ENCODE measurements around the gene TRIB2. TPM values are rescaled to one million over a fixed set of nuclear protein-coding genes. Genes with fewer than 3 reads are reported as not detected.

Gene TRIB2
- total and polyA plus RNA-seq, 9 of the 15 experiments (the other 6 are each of a cell fraction or from before 2014, with no cell fraction given), result 9.0 to 39.0 (median 26.3) TPM

GRCh38 chr2:12764075-12764730 lies 47.5 kb downstream of the TRIB2 start (continued):
- TF ChIP-seq, protein P1, sequence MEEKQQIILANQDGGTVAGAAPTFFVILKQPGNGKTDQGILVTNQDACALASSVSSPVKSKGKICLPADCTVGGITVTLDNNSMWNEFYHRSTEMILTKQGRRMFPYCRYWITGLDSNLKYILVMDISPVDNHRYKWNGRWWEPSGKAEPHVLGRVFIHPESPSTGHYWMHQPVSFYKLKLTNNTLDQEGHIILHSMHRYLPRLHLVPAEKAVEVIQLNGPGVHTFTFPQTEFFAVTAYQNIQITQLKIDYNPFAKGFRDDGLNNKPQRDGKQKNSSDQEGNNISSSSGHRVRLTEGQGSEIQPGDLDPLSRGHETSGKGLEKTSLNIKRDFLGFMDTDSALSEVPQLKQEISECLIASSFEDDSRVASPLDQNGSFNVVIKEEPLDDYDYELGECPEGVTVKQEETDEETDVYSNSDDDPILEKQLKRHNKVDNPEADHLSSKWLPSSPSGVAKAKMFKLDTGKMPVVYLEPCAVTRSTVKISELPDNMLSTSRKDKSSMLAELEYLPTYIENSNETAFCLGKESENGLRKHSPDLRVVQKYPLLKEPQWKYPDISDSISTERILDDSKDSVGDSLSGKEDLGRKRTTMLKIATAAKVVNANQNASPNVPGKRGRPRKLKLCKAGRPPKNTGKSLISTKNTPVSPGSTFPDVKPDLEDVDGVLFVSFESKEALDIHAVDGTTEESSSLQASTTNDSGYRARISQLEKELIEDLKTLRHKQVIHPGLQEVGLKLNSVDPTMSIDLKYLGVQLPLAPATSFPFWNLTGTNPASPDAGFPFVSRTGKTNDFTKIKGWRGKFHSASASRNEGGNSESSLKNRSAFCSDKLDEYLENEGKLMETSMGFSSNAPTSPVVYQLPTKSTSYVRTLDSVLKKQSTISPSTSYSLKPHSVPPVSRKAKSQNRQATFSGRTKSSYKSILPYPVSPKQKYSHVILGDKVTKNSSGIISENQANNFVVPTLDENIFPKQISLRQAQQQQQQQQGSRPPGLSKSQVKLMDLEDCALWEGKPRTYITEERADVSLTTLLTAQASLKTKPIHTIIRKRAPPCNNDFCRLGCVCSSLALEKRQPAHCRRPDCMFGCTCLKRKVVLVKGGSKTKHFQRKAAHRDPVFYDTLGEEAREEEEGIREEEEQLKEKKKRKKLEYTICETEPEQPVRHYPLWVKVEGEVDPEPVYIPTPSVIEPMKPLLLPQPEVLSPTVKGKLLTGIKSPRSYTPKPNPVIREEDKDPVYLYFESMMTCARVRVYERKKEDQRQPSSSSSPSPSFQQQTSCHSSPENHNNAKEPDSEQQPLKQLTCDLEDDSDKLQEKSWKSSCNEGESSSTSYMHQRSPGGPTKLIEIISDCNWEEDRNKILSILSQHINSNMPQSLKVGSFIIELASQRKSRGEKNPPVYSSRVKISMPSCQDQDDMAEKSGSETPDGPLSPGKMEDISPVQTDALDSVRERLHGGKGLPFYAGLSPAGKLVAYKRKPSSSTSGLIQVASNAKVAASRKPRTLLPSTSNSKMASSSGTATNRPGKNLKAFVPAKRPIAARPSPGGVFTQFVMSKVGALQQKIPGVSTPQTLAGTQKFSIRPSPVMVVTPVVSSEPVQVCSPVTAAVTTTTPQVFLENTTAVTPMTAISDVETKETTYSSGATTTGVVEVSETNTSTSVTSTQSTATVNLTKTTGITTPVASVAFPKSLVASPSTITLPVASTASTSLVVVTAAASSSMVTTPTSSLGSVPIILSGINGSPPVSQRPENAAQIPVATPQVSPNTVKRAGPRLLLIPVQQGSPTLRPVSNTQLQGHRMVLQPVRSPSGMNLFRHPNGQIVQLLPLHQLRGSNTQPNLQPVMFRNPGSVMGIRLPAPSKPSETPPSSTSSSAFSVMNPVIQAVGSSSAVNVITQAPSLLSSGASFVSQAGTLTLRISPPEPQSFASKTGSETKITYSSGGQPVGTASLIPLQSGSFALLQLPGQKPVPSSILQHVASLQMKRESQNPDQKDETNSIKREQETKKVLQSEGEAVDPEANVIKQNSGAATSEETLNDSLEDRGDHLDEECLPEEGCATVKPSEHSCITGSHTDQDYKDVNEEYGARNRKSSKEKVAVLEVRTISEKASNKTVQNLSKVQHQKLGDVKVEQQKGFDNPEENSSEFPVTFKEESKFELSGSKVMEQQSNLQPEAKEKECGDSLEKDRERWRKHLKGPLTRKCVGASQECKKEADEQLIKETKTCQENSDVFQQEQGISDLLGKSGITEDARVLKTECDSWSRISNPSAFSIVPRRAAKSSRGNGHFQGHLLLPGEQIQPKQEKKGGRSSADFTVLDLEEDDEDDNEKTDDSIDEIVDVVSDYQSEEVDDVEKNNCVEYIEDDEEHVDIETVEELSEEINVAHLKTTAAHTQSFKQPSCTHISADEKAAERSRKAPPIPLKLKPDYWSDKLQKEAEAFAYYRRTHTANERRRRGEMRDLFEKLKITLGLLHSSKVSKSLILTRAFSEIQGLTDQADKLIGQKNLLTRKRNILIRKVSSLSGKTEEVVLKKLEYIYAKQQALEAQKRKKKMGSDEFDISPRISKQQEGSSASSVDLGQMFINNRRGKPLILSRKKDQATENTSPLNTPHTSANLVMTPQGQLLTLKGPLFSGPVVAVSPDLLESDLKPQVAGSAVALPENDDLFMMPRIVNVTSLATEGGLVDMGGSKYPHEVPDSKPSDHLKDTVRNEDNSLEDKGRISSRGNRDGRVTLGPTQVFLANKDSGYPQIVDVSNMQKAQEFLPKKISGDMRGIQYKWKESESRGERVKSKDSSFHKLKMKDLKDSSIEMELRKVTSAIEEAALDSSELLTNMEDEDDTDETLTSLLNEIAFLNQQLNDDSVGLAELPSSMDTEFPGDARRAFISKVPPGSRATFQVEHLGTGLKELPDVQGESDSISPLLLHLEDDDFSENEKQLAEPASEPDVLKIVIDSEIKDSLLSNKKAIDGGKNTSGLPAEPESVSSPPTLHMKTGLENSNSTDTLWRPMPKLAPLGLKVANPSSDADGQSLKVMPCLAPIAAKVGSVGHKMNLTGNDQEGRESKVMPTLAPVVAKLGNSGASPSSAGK (IDR thresholded peaks at IDR 0.05), result no peak
- TF ChIP-seq ZNF644 (tag; IDR thresholded peaks at IDR 0.05; ENCODE audit: low read depth) (no peak), ZNF197 (CRISPR knock-in tag; IDR thresholded peaks at IDR 0.05; ENCODE audit: low read depth) (no peak), NFXL1 (CRISPR knock-in tag; IDR thresholded peaks at IDR 0.05) (no peak), CREM (IDR thresholded peaks at IDR 0.05; ENCODE audit: low read depth) (no peak)
